SJCRH30 (cell line): Measurements from ENCODE around the gene LRRTM4. TPM values are rescaled to one million over a fixed set of nuclear protein-coding genes. Genes with fewer than 3 reads are reported as not detected.

ENCODE experiments used
- DNase-seq, 2 experiments: peaks; one replicate each; pipeline ENCODE4 v3.0.0-alpha.2; 2015 to 2020
- H3K27ac ChIP-seq: fragments of 250-450 bp; sonication (Bioruptor Pico); 2 replicates; pipeline ENCODE4 v1.5.1; 2020; ENCODE audit warnings: mild to moderate bottlenecking, moderate library complexity
- H3K27me3 ChIP-seq: fragments of 250-450 bp; sonication (Bioruptor Pico); 2 replicates; pipeline ENCODE4 v1.5.1; 2020; ENCODE audit warnings: mild to moderate bottlenecking, moderate library complexity
- H3K36me3 ChIP-seq: fragments of 250-450 bp; sonication (Bioruptor Pico); 2 replicates; pipeline ENCODE4 v1.5.1; 2020; ENCODE audit warnings: mild to moderate bottlenecking, moderate library complexity
- H3K4me1 ChIP-seq: fragments of 250-450 bp; sonication (Bioruptor Pico); 2 replicates; pipeline ENCODE4 v1.5.1; 2020; ENCODE audit warnings: mild to moderate bottlenecking, moderate library complexity
- H3K4me3 ChIP-seq: fragments of 250-450 bp; sonication (Bioruptor Pico); 2 replicates; pipeline ENCODE4 v1.5.1; 2020; ENCODE audit warnings: mild to moderate bottlenecking, moderate library complexity
- H3K9me3 ChIP-seq: fragments of 250-450 bp; sonication (Bioruptor Pico); replicated peaks from 2 replicates; pipeline ENCODE4 v1.5.1; 2020; ENCODE audit warnings: mild to moderate bottlenecking, moderate library complexity
- total RNA-seq: library from RNA; depleted of rRNA; stranded (reverse); fragments of >200 nt; shearing (Covaris generic); gene quantifications from 2 replicates; pipeline ENCODE4 v1.2.3, GENCODE V29; 2014

LRRTM4 gene
- total RNA-seq, 1 experiment from 2014 or later = not detected

- Histone ChIP-seq H3K4me3 (no peak overlapping the region), H3K27me3 (no peaks in the 10 kb centered on the region), H3K9me3 (no peaks in the 10 kb centered on the region; the same call in 1 of the 2 replicates), H3K27ac (no peak overlapping the region), H3K4me1 (no peaks in the 10 kb centered on the region), H3K36me3 (no peaks in the 10 kb centered on the region)
- DNase-seq = no peak
Measured at GRCh38 chr2:76973610-76974009, 548.6 kb downstream of the LRRTM4 start.

GRCh38 chr2:76965772-76966171 lies 556.4 kb downstream of the LRRTM4 start:
- Histone ChIP-seq H3K36me3 (no peaks in the 10 kb centered on the region), H3K27ac (no peak overlapping the region), H3K27me3 (peaks cover 3% of the 10 kb centered on the region; the same call in 1 of the 2 replicates), H3K9me3 (no peaks in the 10 kb centered on the region), H3K4me3 (no peak overlapping the region), H3K4me1 (no peaks in the 10 kb centered on the region)
- DNase-seq = no peak

GRCh38 chr2:76958749-76959148 lies 563.4 kb downstream of the LRRTM4 start:
- H3K36me3 ChIP-seq = no peaks in the 10 kb centered on the region
- DNase-seq = peak; percentile 33 to 71
- H3K9me3 ChIP-seq = no peaks in the 10 kb centered on the region
- no peak overlapping the region for H3K4me3 ChIP-seq
- peaks cover 3% of the 10 kb centered on the region; the same call in 1 of the 2 replicates for H3K27me3 ChIP-seq
- no peaks in the 10 kb centered on the region for H3K4me1 ChIP-seq
- no peak overlapping the region for H3K27ac ChIP-seq

- no peaks in the 10 kb centered on the region for H3K36me3 ChIP-seq
- peak; percentile 32 to 77 for DNase-seq
- H3K4me1 ChIP-seq = no peaks in the 10 kb centered on the region
- H3K4me3 ChIP-seq = no peak overlapping the region
- no peaks in the 10 kb centered on the region for H3K9me3 ChIP-seq
- no peak overlapping the region for H3K27ac ChIP-seq
- H3K27me3 ChIP-seq = no peaks in the 10 kb centered on the region
Measured at GRCh38 chr2:76953733-76954347, 568.3 kb downstream of the LRRTM4 start.

- Histone ChIP-seq H3K27me3 (no peaks in the 10 kb centered on the region), H3K9me3 (no peaks in the 10 kb centered on the region), H3K27ac (no peak overlapping the region), H3K4me1 (no peaks in the 10 kb centered on the region), H3K4me3 (no peak overlapping the region), H3K36me3 (no peaks in the 10 kb centered on the region)
- DNase-seq = no peak
Measured at GRCh38 chr2:76946631-76947145, 575.5 kb downstream of the LRRTM4 start.

- Histone ChIP-seq H3K4me1 (no peaks in the 10 kb centered on the region; the same call in 1 of the 2 replicates), H3K9me3 (no peaks in the 10 kb centered on the region), H3K36me3 (no peaks in the 10 kb centered on the region), H3K27ac (no peak overlapping the region), H3K4me3 (no peak overlapping the region), H3K27me3 (no peaks in the 10 kb centered on the region)
- no peak for DNase-seq
Measured at GRCh38 chr2:76940559-76940958, 581.6 kb downstream of the LRRTM4 start.

- no peak for DNase-seq
- Histone ChIP-seq H3K27ac (no peak overlapping the region), H3K9me3 (no peaks in the 10 kb centered on the region), H3K27me3 (no peaks in the 10 kb centered on the region), H3K4me1 (no peaks in the 10 kb centered on the region; the same call in 1 of the 2 replicates), H3K4me3 (no peak overlapping the region), H3K36me3 (no peaks in the 10 kb centered on the region)
Measured at GRCh38 chr2:76938153-76938552, 584.0 kb downstream of the LRRTM4 start.

GRCh38 chr2:76932550-76932949 lies 589.6 kb downstream of the LRRTM4 start:
- Histone ChIP-seq H3K27ac (no peak overlapping the region), H3K36me3 (no peaks in the 10 kb centered on the region), H3K4me1 (no peaks in the 10 kb centered on the region), H3K4me3 (no peak overlapping the region), H3K27me3 (no peaks in the 10 kb centered on the region), H3K9me3 (no peaks in the 10 kb centered on the region)
- DNase-seq = no peak

GRCh38 chr2:76930056-76930744 lies 592.0 kb downstream of the LRRTM4 start:
- no peak for DNase-seq

GRCh38 chr2:76928026-76928425 lies 594.1 kb downstream of the LRRTM4 start:
- Histone ChIP-seq H3K4me1 (no peaks in the 10 kb centered on the region), H3K4me3 (no peak overlapping the region), H3K27ac (no peak overlapping the region), H3K27me3 (no peaks in the 10 kb centered on the region), H3K36me3 (no peaks in the 10 kb centered on the region), H3K9me3 (no peaks in the 10 kb centered on the region)
- no peak for DNase-seq

More at GRCh38 chr2:76930056-76930744, 592.0 kb downstream of the LRRTM4 start:
- no peak overlapping the region for H3K27ac ChIP-seq
- no peaks in the 10 kb centered on the region for H3K9me3 ChIP-seq
- H3K4me3 ChIP-seq = no peak overlapping the region
- no peaks in the 10 kb centered on the region for H3K4me1 ChIP-seq
- no peaks in the 10 kb centered on the region for H3K27me3 ChIP-seq
- H3K36me3 ChIP-seq = no peaks in the 10 kb centered on the region

GRCh38 chr2:76921006-76921405 lies 601.2 kb downstream of the LRRTM4 start:
- Histone ChIP-seq H3K4me3 (no peak overlapping the region), H3K9me3 (no peaks in the 10 kb centered on the region), H3K36me3 (no peaks in the 10 kb centered on the region), H3K27me3 (no peaks in the 10 kb centered on the region), H3K27ac (no peak overlapping the region), H3K4me1 (no peaks in the 10 kb centered on the region)
- DNase-seq = no peak

- Histone ChIP-seq H3K27ac (no peak overlapping the region), H3K4me3 (no peak overlapping the region), H3K9me3 (no peaks in the 10 kb centered on the region), H3K27me3 (no peaks in the 10 kb centered on the region), H3K4me1 (no peaks in the 10 kb centered on the region), H3K36me3 (no peaks in the 10 kb centered on the region)
- DNase-seq = no peak
Measured at GRCh38 chr2:76895469-76895868, 626.7 kb downstream of the LRRTM4 start.

- Histone ChIP-seq H3K27me3 (no peaks in the 10 kb centered on the region), H3K4me3 (no peak overlapping the region), H3K36me3 (no peaks in the 10 kb centered on the region), H3K27ac (no peak overlapping the region), H3K9me3 (no peaks in the 10 kb centered on the region), H3K4me1 (peaks cover 11% of the 10 kb centered on the region; the same call in 1 of the 2 replicates)
- no peak for DNase-seq
Measured at GRCh38 chr2:76870581-76870980, 651.6 kb downstream of the LRRTM4 start.

- no peak overlapping the region for H3K27ac ChIP-seq
- H3K9me3 ChIP-seq = no peaks in the 10 kb centered on the region
- peak; percentile 9 to 48 for DNase-seq
- H3K4me3 ChIP-seq = no peak overlapping the region
- H3K36me3 ChIP-seq = no peaks in the 10 kb centered on the region
- peaks cover 11% of the 10 kb centered on the region; the same call in 1 of the 2 replicates for H3K4me1 ChIP-seq
- no peaks in the 10 kb centered on the region for H3K27me3 ChIP-seq
Measured at GRCh38 chr2:76870011-76870410, 652.2 kb downstream of the LRRTM4 start.

- no peaks in the 10 kb centered on the region for H3K9me3 ChIP-seq
- H3K27ac ChIP-seq = no peak overlapping the region; the same call in 1 of the 2 replicates
- peak in 1 of 2 experiments; percentile 25 for DNase-seq
- H3K4me1 ChIP-seq = peaks cover 11% of the 10 kb centered on the region; the same call in 1 of the 2 replicates
- H3K27me3 ChIP-seq = no peaks in the 10 kb centered on the region
- H3K36me3 ChIP-seq = no peaks in the 10 kb centered on the region
- H3K4me3 ChIP-seq = no peak overlapping the region
Measured at GRCh38 chr2:76867854-76868253, 654.3 kb downstream of the LRRTM4 start.
